H9 (cell line): ENCODE results near the gene OSBPL1A. TPM values are rescaled to one million over a fixed set of nuclear protein-coding genes. Genes with fewer than 3 reads are reported as not detected.

Experiments used
- DNase-seq: peaks from one replicate; pipeline ENCODE4 v3.0.0-alpha.2; 2017
- H2AFZ ChIP-seq: one replicate; pipeline ENCODE4 v1.6.1; 2013; ENCODE audit warnings: mild to moderate bottlenecking, low read length, control low read depth, moderate library complexity
- H2AK5ac ChIP-seq: 2 replicates; pipeline ENCODE4 v1.6.1; 2013; ENCODE audit warnings: low read length, control low read depth, mixed read lengths; ENCODE audit not compliant: insufficient read length
- H2BK120ac ChIP-seq: one replicate; pipeline ENCODE4 v1.6.1; 2013; ENCODE audit warnings: low read depth, mild to moderate bottlenecking, low read length, control low read depth, inconsistent platforms; ENCODE audit not compliant: poor library complexity, severe bottlenecking
- H2BK12ac ChIP-seq: 2 replicates; pipeline ENCODE4 v1.6.1; 2013; ENCODE audit warnings: low read length, control low read depth, mixed read lengths, low read depth; ENCODE audit not compliant: insufficient read length
- H2BK15ac ChIP-seq: 2 replicates; pipeline ENCODE4 v1.6.1; 2013; ENCODE audit warnings: low read depth, low read length, control low read depth
- H2BK20ac ChIP-seq: one replicate; pipeline ENCODE4 v1.6.1; 2013; ENCODE audit warnings: low read depth, mild to moderate bottlenecking, low read length, control low read depth, inconsistent platforms; ENCODE audit not compliant: poor library complexity, severe bottlenecking
- H2BK5ac ChIP-seq: 2 replicates; pipeline ENCODE4 v1.6.1; 2013; ENCODE audit warnings: low read length, control low read depth, mixed read lengths; ENCODE audit not compliant: insufficient read length
- H3K14ac ChIP-seq: 2 replicates; pipeline ENCODE4 v1.6.1; 2013; ENCODE audit warnings: low read length, control low read depth; ENCODE audit not compliant: insufficient read depth
- H3K18ac ChIP-seq: 2 replicates; pipeline ENCODE4 v1.6.1; 2013; ENCODE audit warnings: low read depth, mild to moderate bottlenecking, mixed read lengths, low read length, control low read depth; ENCODE audit not compliant: insufficient read length
- H3K23ac ChIP-seq: 2 replicates; pipeline ENCODE4 v1.6.1; 2013; ENCODE audit warnings: low read length, control low read depth, mixed read lengths, low read depth; ENCODE audit not compliant: insufficient read length
- H3K23me2 ChIP-seq: 2 replicates; pipeline ENCODE4 v1.6.1; 2013; ENCODE audit warnings: low read depth, mild to moderate bottlenecking, mixed read lengths, low read length, control low read depth; ENCODE audit not compliant: insufficient read length, poor library complexity, severe bottlenecking
- H3K27ac ChIP-seq: 2 replicates; pipeline ENCODE4 v1.5.1; 2013; ENCODE audit warnings: low read length, control low read depth, mixed read lengths, low read depth; ENCODE audit not compliant: insufficient read length
- H3K27me3 ChIP-seq: 2 replicates; pipeline ENCODE4 v1.6.1; 2013; ENCODE audit warnings: low read length, control low read depth, inconsistent platforms; ENCODE audit not compliant: insufficient read depth
- H3K4ac ChIP-seq: 2 replicates; pipeline ENCODE4 v1.6.1; 2013; ENCODE audit warnings: low read depth, mild to moderate bottlenecking, control low read depth, inconsistent platforms, low read length, moderate library complexity
- H3K4me1 ChIP-seq: 2 replicates; pipeline ENCODE4 v1.6.1; 2013; ENCODE audit warnings: low read length, control low read depth, inconsistent platforms; ENCODE audit not compliant: insufficient read depth
- H3K4me2 ChIP-seq: 2 replicates; pipeline ENCODE4 v1.6.1; 2013; ENCODE audit warnings: low read length, control low read depth, mixed read lengths; ENCODE audit not compliant: insufficient read length, insufficient read depth
- H3K56ac ChIP-seq: 2 replicates; pipeline ENCODE4 v1.6.1; 2013; ENCODE audit warnings: low read depth, mild to moderate bottlenecking, mixed read lengths, low read length, control low read depth; ENCODE audit not compliant: insufficient read length
- H3K79me1 ChIP-seq: 2 replicates; pipeline ENCODE4 v1.6.1; 2013; ENCODE audit warnings: low read depth, mild to moderate bottlenecking, moderate library complexity, low read length, control low read depth, inconsistent platforms; ENCODE audit not compliant: insufficient read depth, poor library complexity, severe bottlenecking
- H3K79me2 ChIP-seq: 2 replicates; pipeline ENCODE4 v1.6.1; 2013; ENCODE audit warnings: low read length, control low read depth, inconsistent platforms; ENCODE audit not compliant: insufficient read depth
- H3K9ac ChIP-seq: 2 replicates; pipeline ENCODE4 v1.6.1; 2013; ENCODE audit warnings: low read length, control low read depth, mixed read lengths; ENCODE audit not compliant: insufficient read length; ENCODE audit errors: extremely low read depth
- H3K9me3 ChIP-seq: one replicate; pipeline ENCODE4 v1.6.1; 2013; ENCODE audit warnings: low read depth, low read length, inconsistent platforms; ENCODE audit not compliant: control insufficient read depth
- H3T11ph ChIP-seq: one replicate; pipeline ENCODE4 v1.6.1; 2013; ENCODE audit warnings: mild to moderate bottlenecking, low read length, control low read depth, inconsistent platforms
- H4K20me1 ChIP-seq: one replicate; pipeline ENCODE4 v1.6.1; 2013; ENCODE audit not compliant: control insufficient read depth, insufficient read length, insufficient read depth
- H4K5ac ChIP-seq: 2 replicates; pipeline ENCODE4 v1.6.1; 2013; ENCODE audit warnings: low read depth, mild to moderate bottlenecking, mixed read lengths, low read length, control low read depth; ENCODE audit not compliant: insufficient read length
- H4K8ac ChIP-seq: replicated peaks from 2 replicates; pipeline ENCODE4 v1.6.1; 2013; ENCODE audit warnings: low read length, control low read depth, mixed read lengths, low read depth; ENCODE audit not compliant: insufficient read length
- H4K91ac ChIP-seq: 2 replicates; pipeline ENCODE4 v1.6.1; 2013; ENCODE audit warnings: low read depth, mild to moderate bottlenecking, moderate library complexity, mixed read lengths, low read length, control low read depth; ENCODE audit not compliant: insufficient read length
- H3K27ac Mint-ChIP-seq, 3 experiments: 2 replicates in 2 of 3; 3 replicates in 1 of 3; pipeline ENCODE4 v1.8.0; 2020 to 2021; ENCODE audit warnings: mixed read lengths in 3 of 3, mild to moderate bottlenecking in 1 of 3, moderate library complexity in 1 of 3
- H3K27me3 Mint-ChIP-seq: 2 replicates; pipeline ENCODE4 v1.8.0; 2021; ENCODE audit warnings: low read depth, mild to moderate bottlenecking, moderate library complexity, mixed read lengths
- H3K36me3 Mint-ChIP-seq, 3 experiments: 2 replicates in 2 of 3; 3 replicates in 1 of 3; pipeline ENCODE4 v1.8.0; 2020 to 2021; ENCODE audit warnings: low read depth in 3 of 3, mixed read lengths in 3 of 3; ENCODE audit not compliant: insufficient read depth in 1 of 3
- H3K4me1 Mint-ChIP-seq, 2 experiments: 2 replicates each; pipeline ENCODE4 v1.8.0; 2020; ENCODE audit warnings: mixed read lengths in 2 of 2
- H3K4me3 Mint-ChIP-seq, 2 experiments: 2 replicates in 1 of 2; 3 replicates in 1 of 2; pipeline ENCODE4 v1.8.0; 2020 to 2021; ENCODE audit warnings: mild to moderate bottlenecking in 2 of 2, mixed read lengths in 2 of 2, moderate library complexity in 1 of 2
- H3K9me3 Mint-ChIP-seq, 2 experiments: 2 replicates in 1 of 2; 3 replicates in 1 of 2; pipeline ENCODE4 v1.8.0; 2020; ENCODE audit warnings: mild to moderate bottlenecking in 2 of 2, mixed read lengths in 2 of 2, moderate library complexity in 1 of 2
- WGBS: extraction: QIAGEN DNeasy Blood & Tissue Kit; methylation state at CpG from one replicate; pipeline ENCODE4 v1.1.7; 2013; ENCODE audit warnings: missing lambda C conversion rate, low lambda C conversion rate, mixed read lengths; ENCODE audit not compliant: insufficient read length; ENCODE audit errors: extremely low coverage; 5-methylcytosine and 5-hydroxymethylcytosine counted together
- total RNA-seq: library from RNA; stranded (reverse); gene quantifications from 2 replicates; pipeline ENCODE4 v1.2.1, GENCODE V29; 2021
- TF ChIP-seq, protein P1 (sequence below): fragments of 200-600 bp; sonication (generic); conservative IDR thresholded peaks from 3 replicates; pipeline ENCODE4 v1.8.0; 2021; ENCODE audit warnings: antibody characterized with exemption, mild to moderate bottlenecking

The OSBPL1A gene
- total RNA-seq, 1 experiment from 2014 or later, result 33.9 TPM

GRCh38 chr18:24420551-24420950 lies 22.9 kb upstream of the OSBPL1A start:
- Histone ChIP-seq H2AFZ (no peak overlapping the region), H3K27me3 (no peaks in the 10 kb centered on the region), H3K23ac (no peak overlapping the region), H2BK5ac (no peak overlapping the region), H4K91ac (no peak overlapping the region), H3K9ac (no peak overlapping the region), H4K20me1 (no peaks in the 10 kb centered on the region), H3K79me2 (no peaks in the 10 kb centered on the region), H2AK5ac (no peak overlapping the region), H4K8ac (no peak overlapping the region), H2BK20ac (no peak overlapping the region), H3K18ac (no peak overlapping the region), H3K79me1 (no peaks in the 10 kb centered on the region), H3K4me2 (no peak overlapping the region), H3K4ac (no peak overlapping the region), H2BK12ac (no peak overlapping the region), H2BK15ac (no peak overlapping the region), H2BK120ac (no peak overlapping the region), H3K56ac (no peak overlapping the region), H3K14ac (no peak overlapping the region), H3K23me2 (no peaks in the 10 kb centered on the region), H3K9me3 (no peaks in the 10 kb centered on the region), H4K5ac (no peak overlapping the region), H3K4me1 (no peaks in the 10 kb centered on the region), H3K27ac (no peak overlapping the region), H3T11ph (no peak overlapping the region)
- Mint-ChIP-seq H3K27me3 (peaks cover 4% of the 10 kb centered on the region), H3K4me1 (peaks cover 1% of the 10 kb centered on the region in 2 experiments), H3K36me3 (no peaks in the 10 kb centered on the region), H3K4me3 (no peak overlapping the region), H3K9me3 (no peaks in the 10 kb centered on the region), H3K27ac (no peak overlapping the region)
- no CpG with 5 or more reads among the region's 4 CpGs for WGBS
- DNase-seq, result no peak
- TF ChIP-seq, protein P1, sequence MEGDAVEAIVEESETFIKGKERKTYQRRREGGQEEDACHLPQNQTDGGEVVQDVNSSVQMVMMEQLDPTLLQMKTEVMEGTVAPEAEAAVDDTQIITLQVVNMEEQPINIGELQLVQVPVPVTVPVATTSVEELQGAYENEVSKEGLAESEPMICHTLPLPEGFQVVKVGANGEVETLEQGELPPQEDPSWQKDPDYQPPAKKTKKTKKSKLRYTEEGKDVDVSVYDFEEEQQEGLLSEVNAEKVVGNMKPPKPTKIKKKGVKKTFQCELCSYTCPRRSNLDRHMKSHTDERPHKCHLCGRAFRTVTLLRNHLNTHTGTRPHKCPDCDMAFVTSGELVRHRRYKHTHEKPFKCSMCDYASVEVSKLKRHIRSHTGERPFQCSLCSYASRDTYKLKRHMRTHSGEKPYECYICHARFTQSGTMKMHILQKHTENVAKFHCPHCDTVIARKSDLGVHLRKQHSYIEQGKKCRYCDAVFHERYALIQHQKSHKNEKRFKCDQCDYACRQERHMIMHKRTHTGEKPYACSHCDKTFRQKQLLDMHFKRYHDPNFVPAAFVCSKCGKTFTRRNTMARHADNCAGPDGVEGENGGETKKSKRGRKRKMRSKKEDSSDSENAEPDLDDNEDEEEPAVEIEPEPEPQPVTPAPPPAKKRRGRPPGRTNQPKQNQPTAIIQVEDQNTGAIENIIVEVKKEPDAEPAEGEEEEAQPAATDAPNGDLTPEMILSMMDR, result no peak
